Right lung (tissue), 5 donors: ENCODE results near the gene SDK2. TPM values are rescaled to one million over a fixed set of nuclear protein-coding genes. Genes with fewer than 3 reads are reported as not detected.
"Not testable (repeated sequence)": the region's sequence is repeated elsewhere in the genome, so short reads cannot be mapped to it uniquely, and the experiment has no call there.

Experiments used
- DNase-seq, 2 donors: peaks; one replicate each; pipeline ENCODE4 v3.0.0-alpha.2; 2013
- polyA plus RNA-seq, 5 donors: library from polyadenylated mRNA; unstranded; fragments of 120-200 nt; gene quantifications; one replicate each; pipeline versions ENCODE4 v1.2.1 to v1.2.3, GENCODE V29; 2013; ENCODE audit warnings: inconsistent platforms in 1 of 5, low replicate concordance in 1 of 5; ENCODE audit not compliant: insufficient read length in 5 of 5, insufficient read depth in 1 of 5

The SDK2 gene
- polyA plus RNA-seq, 5 donors = 4.7 to 12.0 (median 5.4) TPM

DNA sequence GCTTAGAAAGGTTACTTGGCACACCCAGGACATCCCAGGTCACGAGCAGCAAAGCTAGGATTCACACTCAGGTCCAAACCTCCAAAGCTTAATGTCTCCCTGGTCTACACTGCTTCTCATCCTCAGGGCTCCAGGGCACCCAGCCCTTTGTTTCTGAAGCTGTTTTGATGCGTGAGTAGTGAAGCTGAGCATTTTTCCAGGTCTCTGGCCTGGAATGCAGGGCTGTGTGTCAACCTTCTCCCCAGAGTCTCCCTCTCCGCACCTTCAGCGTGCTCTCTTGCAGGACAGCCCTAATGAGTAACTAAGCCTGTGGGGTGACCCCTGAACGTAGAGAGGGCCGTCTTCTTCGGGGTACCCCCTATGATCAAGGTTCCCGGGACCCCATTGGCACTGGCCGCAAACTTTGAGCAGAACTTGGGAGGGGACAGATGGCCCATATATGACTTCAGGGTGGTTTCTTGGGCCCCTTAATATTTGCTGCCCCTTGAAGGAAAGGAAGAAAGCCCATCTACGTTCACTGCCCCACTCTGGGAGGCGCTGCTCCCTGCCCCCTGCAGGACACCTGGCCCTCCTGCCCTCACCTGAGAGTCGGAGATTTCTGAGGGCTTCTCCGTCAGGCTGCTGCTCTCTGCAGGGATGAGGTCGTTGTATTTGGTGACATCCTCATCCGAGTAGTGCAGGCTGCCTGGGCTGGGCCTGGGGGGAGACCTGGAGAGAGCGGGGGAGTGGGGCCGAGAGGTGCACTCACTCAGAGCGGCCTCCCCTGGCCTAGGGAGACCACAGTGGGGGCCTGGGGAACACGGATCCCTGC, 296.0 kb downstream of the SDK2 start:
- no peak for DNase-seq

DNA sequence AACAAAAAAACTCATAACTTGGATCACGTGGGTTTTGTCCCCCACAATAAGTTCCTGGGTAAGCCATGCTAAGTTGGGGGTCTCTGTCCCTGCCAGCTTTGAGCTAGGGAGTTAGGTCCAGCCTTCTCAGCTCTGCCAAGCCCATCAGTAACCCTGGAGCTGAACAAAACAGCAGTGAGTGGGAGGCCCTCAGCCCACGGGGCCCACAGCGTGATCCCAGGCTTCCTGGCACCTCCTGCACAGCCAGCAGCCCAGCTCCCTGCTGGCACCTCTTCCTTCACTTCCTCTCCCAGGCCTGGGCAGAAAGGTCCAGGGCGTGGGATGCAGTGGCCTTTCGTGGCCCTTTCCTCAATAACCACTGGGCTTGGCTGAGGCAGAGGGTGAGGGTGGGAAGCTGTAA, 296.9 kb downstream of the SDK2 start:
- peak; percentile 75 to 83 for DNase-seq

- peak; percentile 87 to 89 for DNase-seq
These were observed 297.6 kb downstream of the SDK2 start for GRCh38 chr17:73346501-73347162.

DNA sequence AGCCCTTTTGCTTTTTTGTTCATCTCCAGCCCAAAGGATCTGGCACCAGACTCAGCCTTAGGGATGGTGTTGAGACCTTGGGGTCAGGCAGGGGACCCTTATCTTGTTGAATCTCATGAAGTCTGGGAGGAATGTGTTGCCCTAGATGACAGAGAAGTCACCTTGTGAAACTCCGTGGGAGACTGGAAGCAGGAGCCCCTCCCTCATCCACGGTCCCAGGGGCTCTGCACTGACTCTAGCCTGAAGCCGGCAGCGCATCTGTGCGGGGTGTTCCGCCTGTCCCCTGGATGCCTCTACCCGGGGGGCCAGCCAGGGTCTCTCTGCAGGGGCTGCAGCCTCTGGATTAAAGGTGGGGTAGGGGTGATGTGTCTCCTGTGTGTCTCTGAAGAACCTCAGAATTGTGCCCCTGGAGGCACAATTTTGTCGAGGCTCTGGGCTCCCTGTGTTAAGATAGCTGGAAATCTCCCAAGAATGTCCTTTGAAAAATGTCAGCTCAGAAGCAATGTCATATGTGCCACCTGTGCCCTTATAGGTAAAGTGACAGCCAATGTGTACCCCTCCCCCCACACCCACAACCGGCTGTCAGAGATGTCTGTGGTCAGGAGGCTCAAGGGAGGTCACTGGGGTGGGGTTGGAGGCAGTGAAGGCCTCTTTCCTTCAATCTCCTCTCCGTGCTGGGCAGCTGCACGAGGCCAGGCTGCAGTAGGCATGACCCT, 300.3 kb downstream of the SDK2 start:
- no peak for DNase-seq

DNA sequence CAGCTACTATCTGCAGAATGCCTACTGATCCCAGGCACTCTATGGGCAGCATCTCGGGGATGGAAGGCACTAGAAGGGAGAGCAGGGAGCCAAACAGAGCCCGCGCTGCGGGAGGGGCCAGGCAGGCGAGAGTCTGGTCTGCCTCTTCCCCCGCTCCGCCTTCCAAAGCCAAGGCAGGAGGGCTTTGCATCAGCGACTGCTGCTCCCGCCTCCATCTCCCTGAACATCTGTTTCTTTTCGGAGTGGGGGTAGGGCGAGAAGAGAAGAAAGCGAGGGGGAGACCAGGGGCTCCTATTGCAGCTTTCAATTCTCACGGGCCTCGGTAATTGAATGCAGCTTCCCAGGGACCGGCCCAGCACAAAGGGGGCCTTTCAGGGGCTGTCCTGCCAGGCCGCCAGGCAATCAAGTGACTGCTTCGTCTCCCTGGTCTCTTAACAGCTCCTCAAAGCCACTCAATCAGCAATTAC, 301.0 kb downstream of the SDK2 start:
- DNase-seq = peak; percentile 90 to 93

GRCh38 chr17:73342541-73343167, 301.6 kb downstream of the SDK2 start:
- DNase-seq = no peak

DNA sequence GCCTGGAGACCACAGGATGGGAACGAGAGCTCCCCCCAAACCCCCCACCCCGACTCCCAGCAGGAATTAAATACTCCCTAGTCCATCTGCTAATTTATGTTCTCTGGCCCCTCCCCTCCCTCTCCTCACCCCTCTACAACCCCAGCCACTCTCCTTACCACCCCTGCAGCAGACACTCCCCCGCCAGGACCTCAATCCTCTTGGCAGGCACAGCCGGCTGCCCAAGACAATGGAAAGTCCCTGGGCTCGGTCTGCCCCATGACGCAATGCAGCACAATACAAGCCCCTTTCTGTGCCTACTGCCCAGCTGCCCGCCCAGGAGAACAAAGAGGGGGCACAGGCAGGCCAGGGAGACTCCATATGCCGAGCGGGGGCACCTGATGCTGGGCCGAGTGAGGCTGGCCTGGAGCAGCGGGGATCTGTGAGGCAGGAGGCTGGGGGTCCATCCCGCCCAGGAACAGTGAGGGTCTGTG, 302.2 kb downstream of the SDK2 start:
- peak; percentile 74 to 82 for DNase-seq

DNA sequence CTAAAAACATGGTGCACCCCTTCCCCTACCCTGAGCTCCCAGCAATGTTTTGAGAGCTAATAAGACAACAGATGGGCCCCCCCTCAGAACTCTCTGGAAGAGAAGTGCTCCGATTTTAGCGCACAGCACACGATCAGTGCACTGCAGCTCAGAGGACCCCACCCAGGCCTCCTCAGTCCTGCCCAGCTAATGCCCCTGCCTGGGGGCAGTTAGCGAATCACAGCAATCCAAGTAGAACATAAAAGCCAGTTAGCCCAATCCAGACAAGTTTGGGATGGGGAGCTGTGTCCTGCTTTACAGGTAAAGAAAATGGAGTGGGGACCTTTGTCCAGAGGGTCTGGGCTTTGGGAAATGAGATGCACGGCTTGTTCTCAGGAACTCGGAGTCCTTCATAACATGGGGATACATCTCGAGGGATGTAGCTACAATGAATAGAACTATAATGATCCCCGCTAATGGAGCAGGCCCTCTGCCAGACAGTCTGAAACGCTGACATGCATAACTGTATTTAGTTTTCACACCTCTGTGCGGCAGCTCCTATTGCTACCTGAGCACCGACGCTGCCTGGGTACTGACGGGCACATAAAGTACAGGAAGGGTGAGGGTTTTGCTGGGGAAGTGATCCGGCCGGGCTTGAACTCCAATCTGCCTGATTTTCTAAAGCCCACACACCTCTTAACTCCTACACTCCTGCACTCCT, 302.7 kb downstream of the SDK2 start:
- no peak for DNase-seq

DNA sequence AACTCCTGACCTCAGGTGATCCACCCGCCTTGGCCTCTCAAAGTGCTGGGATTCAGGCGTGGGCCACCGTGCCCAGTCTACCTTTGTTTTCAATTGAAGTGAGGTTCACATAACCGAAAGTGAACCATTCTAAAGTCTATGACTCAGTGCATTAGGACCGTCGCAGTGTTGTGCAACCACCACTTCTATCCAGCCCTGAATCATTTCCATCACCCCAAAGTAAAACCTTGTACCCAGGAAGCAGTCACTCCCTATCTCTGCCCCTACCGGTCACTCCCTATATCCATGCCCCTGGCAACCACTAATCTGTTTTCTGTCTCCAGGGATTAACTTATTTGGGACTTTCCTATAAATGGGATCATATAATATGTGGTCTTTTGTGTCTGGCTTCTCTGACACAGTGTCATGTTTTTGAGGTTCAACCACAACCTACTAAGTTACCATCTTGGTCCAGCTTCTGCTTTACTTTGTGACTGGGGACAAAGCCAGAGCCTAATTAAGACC, 304.1 kb downstream of the SDK2 start:
- DNase-seq = no peak

DNA sequence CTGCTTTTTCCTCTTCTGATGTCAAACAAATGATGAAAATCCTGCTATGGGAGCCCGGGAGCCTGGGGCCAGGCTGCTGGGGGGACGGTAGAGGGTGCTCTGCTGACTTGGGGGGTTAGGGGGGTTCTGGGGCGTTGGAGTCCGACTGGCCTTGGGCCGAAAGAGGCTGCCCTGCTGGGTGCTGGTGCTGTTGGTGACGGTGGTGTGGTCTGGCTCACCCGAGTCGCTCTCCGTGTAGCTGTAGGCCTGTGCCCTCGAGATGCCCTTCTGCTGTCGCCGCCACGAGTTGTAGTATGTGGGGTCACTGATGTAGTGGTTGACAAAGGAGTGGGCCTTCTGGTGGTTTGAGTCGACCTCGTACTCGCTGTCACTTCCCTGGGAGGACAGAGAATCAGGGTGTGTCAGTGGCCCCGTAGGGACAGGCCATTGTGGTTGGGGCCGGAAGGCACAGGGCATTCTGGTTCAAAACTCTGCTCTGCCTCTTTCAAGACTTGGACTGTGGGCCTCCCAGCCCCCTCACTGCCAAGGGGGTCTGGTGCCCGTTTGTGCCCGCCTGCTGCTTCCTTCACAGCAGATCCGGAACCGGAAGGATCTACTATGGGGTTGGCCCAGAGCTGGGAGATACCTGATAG, 305.6 kb downstream of the SDK2 start:
- DNase-seq = no peak

GRCh38 chr17:73338050-73338521, 306.2 kb downstream of the SDK2 start:
- DNase-seq = peak; percentile 62 to 76

DNA sequence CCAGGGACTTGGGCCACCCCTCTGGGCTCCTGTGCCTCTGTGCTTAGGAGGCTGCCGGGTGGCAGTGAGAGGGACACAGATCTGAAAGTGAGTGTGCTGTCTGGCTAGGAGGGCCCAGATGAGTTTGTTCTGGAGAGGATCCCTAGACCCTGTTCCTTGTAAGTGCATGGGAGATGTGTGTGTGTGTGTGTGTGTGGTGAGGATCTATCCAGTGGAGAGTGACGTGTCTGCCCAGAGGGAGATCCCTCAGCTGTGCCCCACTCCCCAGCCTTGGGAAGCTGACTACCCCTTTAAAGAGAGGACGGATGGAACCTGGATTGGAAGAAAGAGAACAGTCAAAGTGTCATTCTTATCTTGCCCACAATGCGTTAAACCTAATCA, 306.9 kb downstream of the SDK2 start:
- no peak for DNase-seq

DNA sequence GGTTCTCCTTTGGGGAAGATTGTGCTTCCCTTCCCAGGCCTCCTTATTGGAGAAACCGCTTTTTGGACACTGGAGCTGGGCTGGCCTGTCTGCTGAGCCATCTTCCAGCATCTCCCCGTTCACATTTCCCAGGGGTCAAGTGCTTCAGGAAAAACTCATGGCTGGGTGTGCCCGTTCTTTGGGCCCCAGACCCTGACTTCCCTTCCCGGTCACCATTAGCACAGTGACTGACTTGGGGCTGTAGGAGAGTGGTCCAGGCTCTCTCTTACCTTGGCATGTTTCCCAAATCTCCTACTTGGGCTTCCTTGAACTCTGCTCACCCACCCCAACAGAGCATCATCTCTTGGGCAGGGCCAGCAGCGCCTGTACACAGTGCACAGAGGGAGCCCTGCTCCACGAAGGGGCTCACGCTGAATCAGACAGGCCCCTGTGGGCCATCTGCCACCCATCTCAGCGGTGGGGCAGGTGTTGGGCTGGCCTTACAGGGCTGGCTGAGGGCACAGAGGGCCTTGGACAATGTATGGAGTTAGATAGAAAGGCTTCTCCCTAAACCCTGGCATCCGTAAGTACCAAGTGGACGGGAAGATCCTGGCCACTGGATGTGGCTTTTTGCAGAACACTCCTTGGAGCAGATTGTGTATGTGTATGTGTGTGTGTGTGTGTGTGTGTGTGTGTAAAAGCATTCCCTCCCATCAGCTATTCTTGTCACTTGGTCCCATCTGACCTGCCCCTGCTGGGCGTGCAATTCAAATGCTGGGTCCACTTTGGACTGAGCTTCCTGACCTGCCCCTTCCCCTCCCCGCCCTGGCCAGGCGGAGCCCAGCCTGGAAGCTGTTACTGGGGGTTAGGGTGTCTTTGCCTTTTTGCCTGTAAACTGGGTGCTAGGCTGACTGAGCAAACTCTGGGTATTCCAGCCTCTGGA, 307.6 kb downstream of the SDK2 start:
- no peak for DNase-seq

DNA sequence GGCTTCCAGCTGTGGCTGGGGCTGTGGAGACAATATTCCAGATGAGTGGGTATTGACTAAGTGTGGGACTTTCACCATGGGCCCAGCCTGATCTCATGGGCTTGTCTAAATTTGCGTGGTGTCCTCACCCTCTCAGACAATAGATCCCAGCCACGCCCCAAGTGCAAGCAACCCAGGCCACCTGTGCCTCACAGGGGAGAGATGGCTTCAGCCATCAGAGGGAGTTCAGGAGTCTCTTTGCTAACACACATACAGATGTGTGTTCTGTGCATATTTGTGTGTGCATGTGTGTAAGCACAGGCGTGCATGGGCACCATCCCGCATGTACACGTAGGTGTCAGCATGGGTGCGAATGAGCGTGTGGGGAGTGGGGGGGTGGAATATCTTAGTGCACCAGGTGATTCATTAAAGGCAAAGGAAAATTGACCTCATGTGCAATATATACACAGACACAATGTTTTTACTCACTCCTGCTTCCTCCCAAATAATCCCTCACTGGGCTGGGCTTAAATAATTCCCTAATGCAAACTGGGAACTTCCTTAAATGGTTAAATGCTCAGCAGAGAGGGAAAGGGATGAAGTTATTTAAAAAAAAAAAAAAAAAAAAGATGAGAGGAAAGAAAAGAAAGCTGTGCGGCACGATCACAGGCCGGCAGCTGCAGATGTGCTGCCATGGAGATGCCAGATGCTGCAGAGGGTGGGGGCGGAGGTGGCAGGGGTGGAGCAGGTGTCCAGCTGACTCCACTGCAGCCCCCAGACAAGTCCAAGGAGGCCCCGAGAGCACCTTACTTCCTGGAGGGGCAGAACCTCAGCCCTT, 308.4 kb downstream of the SDK2 start:
- DNase-seq = no peak

GRCh38 chr17:73334771-73335513, 309.3 kb downstream of the SDK2 start:
- no peak for DNase-seq

GRCh38 chr17:73333445-73333844, 310.8 kb downstream of the SDK2 start:
- DNase-seq = not testable (repeated sequence)

DNA sequence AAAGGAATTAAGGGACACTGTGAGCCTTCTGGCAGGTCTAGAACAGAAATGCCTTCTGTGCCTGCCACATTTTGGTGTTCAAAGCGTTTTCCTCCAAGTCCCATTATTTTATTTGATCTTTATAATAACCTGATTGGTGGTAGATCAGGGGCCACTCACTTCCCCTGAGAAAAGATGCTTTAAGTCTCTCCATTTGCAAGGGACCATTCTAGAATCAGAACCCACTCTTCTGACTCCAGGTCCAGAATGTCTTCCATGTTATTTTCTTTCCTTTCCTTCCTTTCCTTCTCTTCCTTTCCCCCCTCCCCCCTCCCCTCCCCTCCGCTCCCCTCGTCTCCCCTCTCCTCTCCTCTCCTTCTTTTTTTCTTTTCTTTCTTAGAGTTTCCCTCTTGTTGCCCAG, 313.2 kb downstream of the SDK2 start:
- no peak for DNase-seq

GRCh38 chr17:73327676-73328075, 316.6 kb downstream of the SDK2 start:
- no peak for DNase-seq
